ENCODE measurements around the gene UBXN1. TPM values are rescaled to one million over a fixed set of nuclear protein-coding genes. Genes with fewer than 3 reads are reported as not detected.
A peak's percentile ranks its signal among the peaks of the same experiment; 100 is the strongest.
"Not testable (repeated sequence)": the region's sequence is repeated elsewhere in the genome, so short reads cannot be mapped to it uniquely, and the experiment has no call there.

Gene UBXN1
- total RNA-seq, 2 experiments from 2014 or later, result 196 to 222 TPM

DNA sequence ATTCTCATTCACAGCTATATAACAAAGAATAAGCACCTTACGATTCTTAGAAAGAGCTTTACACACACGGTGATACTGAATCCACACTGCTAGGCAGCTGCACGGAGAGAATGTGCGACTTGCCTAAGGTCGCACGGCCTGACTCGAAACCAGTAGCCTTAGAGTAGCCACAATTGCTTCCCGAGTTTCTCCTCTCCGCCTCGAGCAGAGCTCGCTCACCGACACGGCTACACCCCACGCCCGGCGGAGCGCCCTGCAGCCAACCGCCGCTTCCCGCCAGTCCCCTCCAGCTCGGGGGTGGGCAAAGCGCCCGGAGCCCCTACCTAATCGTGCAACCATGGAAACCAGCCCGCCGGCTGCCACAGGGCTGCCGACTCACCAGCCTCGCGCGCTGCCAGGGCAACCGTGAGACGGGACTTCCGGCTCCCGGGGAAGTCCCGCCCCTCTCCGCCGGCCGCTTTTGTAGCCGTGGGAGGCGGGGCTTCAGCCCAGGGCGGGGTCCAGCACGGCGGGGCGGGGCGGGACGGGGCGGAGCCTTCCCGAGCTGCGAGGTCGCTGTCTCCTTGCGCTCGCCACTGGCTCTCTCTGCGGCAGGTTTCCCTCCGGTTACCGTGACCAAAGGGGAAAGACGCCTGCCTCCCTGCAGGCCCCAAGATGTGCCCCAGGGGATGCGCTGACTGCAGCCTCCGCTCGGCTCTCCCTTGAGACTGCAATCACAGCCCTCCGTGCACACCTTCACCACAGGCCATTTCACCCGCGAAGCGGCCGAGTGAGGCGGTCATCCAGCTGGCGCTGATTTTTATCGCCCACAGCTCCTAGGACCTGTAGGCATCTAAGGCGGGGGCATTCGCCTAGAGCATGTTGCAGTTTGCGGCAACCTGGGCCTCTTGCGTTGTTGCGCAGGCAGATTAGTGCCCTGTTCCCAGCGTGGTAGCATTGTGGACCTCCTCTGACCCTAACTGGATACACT lies 27.3 kb upstream of the UBXN1 start:
- no peaks in the 10 kb centered on the region for H3K9me3 ChIP-seq (ENCODE audit: control insufficient read depth in 1 of 2, insufficient read depth in 1 of 2, low read length in 2 of 2)
- ChIA-PET CTCF (interaction anchor here (0.6 to 1.7 kb wide), 6 partner anchors 11 to 281 kb away, joined by 3 to 6 read pairs (median 4); no protein-coding TSS in a partner anchor), POLR2A (interaction anchor here (0.7 to 9.9 kb wide), 22 partner anchors 9 to 176 kb away, joined by 3 to 165 read pairs (median 5); partner anchors contain the start of genes C11orf98, CSKMT, EEF1G and HNRNPUL2)
- H3K4me1 ChIP-seq (ENCODE audit: insufficient read depth, low read length), result peaks cover 49% of the 10 kb centered on the region
- no peaks in the 10 kb centered on the region for H3K27me3 ChIP-seq (ENCODE audit: control insufficient read depth in 1 of 2, insufficient read depth in 2 of 2, low read length in 2 of 2)
- Mint-ChIP-seq H3K4me1 (ENCODE audit: low read depth) (peaks cover 42% of the 10 kb centered on the region), H3K27me3 (no peaks in the 10 kb centered on the region), H3K4me3 (peak overlapping the region; percentile 86), H3K9me3 (no peaks in the 10 kb centered on the region), H3K36me3 (ENCODE audit: low read depth) (peaks cover 35% of the 10 kb centered on the region), H3K27ac (peak overlapping the region; percentile 92)
- intact Hi-C loops (cut with DNase I, micrococcal nuclease), result loop anchor here (1.0 to 5.0 kb wide), 4 partner anchors 34 to 151 kb away; partner anchors contain the start of genes LBHD1 (in 2 of the 2), TUT1 (in 2 of the 2) and UQCC3 (in 2 of the 2)
- H3K4me3 ChIP-seq (ENCODE audit: low read length), result peak overlapping the region; percentile 79
- DNase-seq, result peak; percentile 90 to 97 (median 94)
- H3K36me3 ChIP-seq (ENCODE audit: insufficient read depth, low read length), result peaks cover 5% of the 10 kb centered on the region
- H3K27ac ChIP-seq (ENCODE audit: low read depth in 1 of 2, low read length in 2 of 2), result peak overlapping the region; percentile 65 to 84
- peak; percentile 62 for ATAC-seq (ENCODE audit: poor library complexity)
- TF ChIP-seq, protein P1, sequence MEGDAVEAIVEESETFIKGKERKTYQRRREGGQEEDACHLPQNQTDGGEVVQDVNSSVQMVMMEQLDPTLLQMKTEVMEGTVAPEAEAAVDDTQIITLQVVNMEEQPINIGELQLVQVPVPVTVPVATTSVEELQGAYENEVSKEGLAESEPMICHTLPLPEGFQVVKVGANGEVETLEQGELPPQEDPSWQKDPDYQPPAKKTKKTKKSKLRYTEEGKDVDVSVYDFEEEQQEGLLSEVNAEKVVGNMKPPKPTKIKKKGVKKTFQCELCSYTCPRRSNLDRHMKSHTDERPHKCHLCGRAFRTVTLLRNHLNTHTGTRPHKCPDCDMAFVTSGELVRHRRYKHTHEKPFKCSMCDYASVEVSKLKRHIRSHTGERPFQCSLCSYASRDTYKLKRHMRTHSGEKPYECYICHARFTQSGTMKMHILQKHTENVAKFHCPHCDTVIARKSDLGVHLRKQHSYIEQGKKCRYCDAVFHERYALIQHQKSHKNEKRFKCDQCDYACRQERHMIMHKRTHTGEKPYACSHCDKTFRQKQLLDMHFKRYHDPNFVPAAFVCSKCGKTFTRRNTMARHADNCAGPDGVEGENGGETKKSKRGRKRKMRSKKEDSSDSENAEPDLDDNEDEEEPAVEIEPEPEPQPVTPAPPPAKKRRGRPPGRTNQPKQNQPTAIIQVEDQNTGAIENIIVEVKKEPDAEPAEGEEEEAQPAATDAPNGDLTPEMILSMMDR (IDR thresholded peaks at IDR 0.05), result no peak

DNA sequence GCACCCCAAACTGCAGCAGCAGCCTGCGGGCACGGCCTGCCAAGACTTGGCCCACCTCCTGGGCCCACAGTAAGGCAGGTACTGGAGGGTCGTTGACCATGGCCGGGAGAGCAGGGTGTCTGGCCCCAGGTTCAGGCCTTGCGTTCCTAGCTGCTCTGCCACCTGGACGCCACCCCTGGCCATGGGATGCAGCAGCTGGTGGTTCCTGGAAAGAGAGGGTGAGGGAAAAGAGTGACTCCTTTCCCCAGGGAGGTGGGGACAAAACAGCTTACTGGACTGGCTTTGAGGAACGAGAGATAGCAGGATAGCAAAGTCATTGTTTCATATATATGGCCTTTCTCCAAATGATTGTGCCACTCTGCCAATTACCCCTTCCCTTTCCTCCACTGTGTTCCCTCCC lies 26.5 kb upstream of the UBXN1 start:
- no peak for ATAC-seq (ENCODE audit: poor library complexity)
- Mint-ChIP-seq H3K4me1 (ENCODE audit: low read depth) (peaks cover 42% of the 10 kb centered on the region), H3K27ac (peak overlapping the region; percentile 92), H3K27me3 (no peaks in the 10 kb centered on the region), H3K4me3 (peak overlapping the region; percentile 86), H3K36me3 (ENCODE audit: low read depth) (peaks cover 34% of the 10 kb centered on the region), H3K9me3 (no peaks in the 10 kb centered on the region)
- intact Hi-C loops (cut with DNase I, micrococcal nuclease), result loop anchor here (5.0 kb wide), 3 partner anchors 33 to 152 kb away; partner anchors contain the start of genes LBHD1 (in 2 of the 2), UQCC3 (in 2 of the 2) and TUT1 (in 1 of the 2)
- H3K4me3 ChIP-seq (ENCODE audit: low read length), result peak overlapping the region; percentile 79
- H3K27me3 ChIP-seq (ENCODE audit: control insufficient read depth in 1 of 2, insufficient read depth in 2 of 2, low read length in 2 of 2), result no peaks in the 10 kb centered on the region
- peaks cover 47% of the 10 kb centered on the region for H3K4me1 ChIP-seq (ENCODE audit: insufficient read depth, low read length)
- DNase-seq, result peak in 1 of 14 experiments; percentile 38
- ChIA-PET CTCF (interaction anchor here (0.6 to 1.7 kb wide), 5 partner anchors 11 to 281 kb away, joined by 3 to 6 read pairs (median 4); no protein-coding TSS in a partner anchor), POLR2A (interaction anchor here (0.8 to 9.9 kb wide), 18 partner anchors 17 to 175 kb away, joined by 3 to 165 read pairs (median 8); partner anchors contain the start of genes C11orf98, CSKMT, EEF1G and HNRNPUL2)
- TF ChIP-seq, protein P1 (IDR thresholded peaks at IDR 0.05), result no peak
- H3K9me3 ChIP-seq (ENCODE audit: control insufficient read depth in 1 of 2, insufficient read depth in 1 of 2, low read length in 2 of 2), result no peaks in the 10 kb centered on the region
- peak overlapping the region; percentile 65 to 84 for H3K27ac ChIP-seq (ENCODE audit: low read depth in 1 of 2, low read length in 2 of 2)
- peaks cover under 1% of the 10 kb centered on the region for H3K36me3 ChIP-seq (ENCODE audit: insufficient read depth, low read length)

DNA sequence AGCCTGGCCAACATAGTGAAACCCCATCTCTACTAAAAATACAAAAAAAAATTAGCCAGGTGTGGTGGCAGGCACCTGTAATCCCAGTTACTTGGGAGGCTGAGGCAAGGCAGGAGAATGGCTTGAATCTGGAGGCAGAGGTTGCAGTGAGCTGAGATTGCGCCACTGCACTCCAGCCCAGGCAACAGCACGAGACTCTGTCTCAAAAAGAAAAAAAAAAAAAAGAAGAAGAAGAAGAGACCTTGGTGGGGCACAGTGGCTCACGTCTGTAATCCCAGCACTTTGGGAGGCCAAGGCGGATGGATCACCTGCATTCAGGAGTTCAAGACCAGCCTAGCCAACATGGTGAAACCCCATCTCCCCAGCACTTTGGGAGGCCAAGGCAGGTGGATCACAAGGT lies 25.0 kb upstream of the UBXN1 start:
- H3K9me3 Mint-ChIP-seq; H3K4me3 ChIP-seq (ENCODE audit: low read length); ATAC-seq (ENCODE audit: poor library complexity); DNase-seq; H3K27me3 ChIP-seq (ENCODE audit: control insufficient read depth in 1 of 2, insufficient read depth in 2 of 2, low read length in 2 of 2); intact Hi-C loops (cut with DNase I, micrococcal nuclease); H3K27ac ChIP-seq (ENCODE audit: low read depth in 1 of 2, low read length in 2 of 2); H3K27ac Mint-ChIP-seq; H3K27me3 Mint-ChIP-seq; H3K9me3 ChIP-seq (ENCODE audit: control insufficient read depth in 1 of 2, insufficient read depth in 1 of 2, low read length in 2 of 2); H3K4me3 Mint-ChIP-seq; H3K36me3 ChIP-seq (ENCODE audit: insufficient read depth, low read length): not testable (repeated sequence)
- POLR2A ChIA-PET, result interaction anchor here (0.6 to 1.1 kb wide), 4 partner anchors 24 to 251 kb away, joined by 3 to 4 read pairs (median 4); partner anchors contain the start of genes EEF1G, TTC9C and TUT1
- CTCF ChIA-PET, result interaction anchor here (0.7 kb wide), 1 partner anchor 192 kb away, joined by 5 read pairs; no protein-coding TSS in a partner anchor
- Mint-ChIP-seq H3K4me1 (ENCODE audit: low read depth) (peaks cover 28% of the 10 kb centered on the region), H3K36me3 (ENCODE audit: low read depth) (peaks cover 19% of the 10 kb centered on the region)
- H3K4me1 ChIP-seq (ENCODE audit: insufficient read depth, low read length), result peaks cover 36% of the 10 kb centered on the region
